DOHH2 (cell line): Measurements from ENCODE around the gene APOBEC4.

Experiments
- H3F3A ChIP-seq: fragments of 200-600 bp; sonication (generic), shearing (Covaris generic); 2 replicates; pipeline ENCODE4 v1.6.0; 2016; ENCODE audit warnings: antibody characterized with exemption, mild to moderate bottlenecking; ENCODE audit not compliant: control insufficient read depth, insufficient read depth
- H3K27ac ChIP-seq: fragments of 200-600 bp; sonication (generic); 2 replicates; pipeline ENCODE4 v1.5.1; 2014; ENCODE audit warnings: low read depth, mild to moderate bottlenecking, low read length, moderate library complexity
- H3K27me3 ChIP-seq: fragments of 200-600 bp; sonication (generic); 2 replicates; pipeline ENCODE4 v1.6.1; 2014; ENCODE audit warnings: mild to moderate bottlenecking, low read length, mixed read lengths; ENCODE audit not compliant: control insufficient read depth
- H3K36me3 ChIP-seq: fragments of 200-600 bp; sonication (generic); 2 replicates; pipeline ENCODE4 v1.6.1; 2014; ENCODE audit warnings: mild to moderate bottlenecking, low read length, moderate library complexity, mixed read lengths; ENCODE audit not compliant: control insufficient read depth
- H3K4me1 ChIP-seq: fragments of 200-600 bp; sonication (generic); 2 replicates; pipeline ENCODE4 v1.6.1; 2014; ENCODE audit warnings: mild to moderate bottlenecking, low read length, mixed read lengths; ENCODE audit not compliant: control insufficient read depth
- H3K4me2 ChIP-seq: fragments of 200-600 bp; sonication (generic); 2 replicates; pipeline ENCODE4 v1.6.0; 2014; ENCODE audit warnings: mild to moderate bottlenecking, low read length, moderate library complexity
- H3K4me3 ChIP-seq: fragments of 200-600 bp; sonication (generic); 2 replicates; pipeline ENCODE4 v1.5.1; 2014; ENCODE audit warnings: mild to moderate bottlenecking, low read length, mixed read lengths
- H3K79me2 ChIP-seq: fragments of 200-600 bp; sonication (generic); 2 replicates; pipeline ENCODE4 v1.6.1; 2014; ENCODE audit warnings: mild to moderate bottlenecking, low read length, mixed read lengths; ENCODE audit not compliant: control insufficient read depth
- H3K9me2 ChIP-seq: fragments of 200-600 bp; sonication (generic); replicated peaks from 2 replicates; pipeline ENCODE4 v1.6.1; 2014; ENCODE audit warnings: mild to moderate bottlenecking, low read length, mixed read lengths; ENCODE audit not compliant: control insufficient read depth
- H3K9me3 ChIP-seq: fragments of 200-600 bp; sonication (generic); 2 replicates; pipeline ENCODE4 v1.6.1; 2014; ENCODE audit warnings: antibody characterized with exemption, low read length, mixed read lengths; ENCODE audit not compliant: control insufficient read depth, insufficient read depth
- H4K20me1 ChIP-seq: fragments of 200-600 bp; sonication (generic); 2 replicates; pipeline ENCODE4 v1.6.0; 2014; ENCODE audit warnings: low read depth, mild to moderate bottlenecking, antibody characterized with exemption, low read length, moderate library complexity; ENCODE audit not compliant: control insufficient read depth, insufficient read depth
- CTCF ChIP-seq: fragments of 200-600 bp; sonication (generic); IDR thresholded peaks from one replicate; pipeline ENCODE4 v1.5.1; 2014; ENCODE audit warnings: antibody characterized with exemption, mild to moderate bottlenecking, low read depth, low read length; ENCODE audit not compliant: poor library complexity, severe bottlenecking
- EZH2phosphoT487 ChIP-seq: fragments of 200-600 bp; sonication (generic); IDR thresholded peaks from 2 replicates; pipeline ENCODE4 v1.6.1; 2017; ENCODE audit warnings: borderline replicate concordance, mild to moderate bottlenecking, antibody characterized with exemption, low read length, moderate library complexity, mixed read lengths

Gene APOBEC4, protein sequence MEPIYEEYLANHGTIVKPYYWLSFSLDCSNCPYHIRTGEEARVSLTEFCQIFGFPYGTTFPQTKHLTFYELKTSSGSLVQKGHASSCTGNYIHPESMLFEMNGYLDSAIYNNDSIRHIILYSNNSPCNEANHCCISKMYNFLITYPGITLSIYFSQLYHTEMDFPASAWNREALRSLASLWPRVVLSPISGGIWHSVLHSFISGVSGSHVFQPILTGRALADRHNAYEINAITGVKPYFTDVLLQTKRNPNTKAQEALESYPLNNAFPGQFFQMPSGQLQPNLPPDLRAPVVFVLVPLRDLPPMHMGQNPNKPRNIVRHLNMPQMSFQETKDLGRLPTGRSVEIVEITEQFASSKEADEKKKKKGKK

GRCh38 chr1:183652547-183653461 is at the start of gene APOBEC4:
TSS of gene APOBEC4 (minus strand) at chr1:183653316. CDS start at chr1:183648781, 4,535 bp downstream.
- Histone ChIP-seq H3K27ac (no peak within 1 kb of the TSS), H3F3A (no peaks in the 10 kb centered on the region), H3K9me3 (no peaks in the 10 kb centered on the region), H3K36me3 (no peaks in the 10 kb centered on the region), H4K20me1 (no peaks in the 10 kb centered on the region), H3K4me3 (no peak within 1 kb of the TSS), H3K9me2 (no peaks in the 10 kb centered on the region), H3K4me1 (peaks cover 13% of the 10 kb centered on the region), H3K27me3 (peaks cover 16% of the 10 kb centered on the region), H3K4me2 (no peak within 1 kb of the TSS), H3K79me2 (no peaks in the 10 kb centered on the region)
- TF ChIP-seq CTCF = no peak
- TF ChIP-seq EZH2phosphoT487 = no peak

DNA sequence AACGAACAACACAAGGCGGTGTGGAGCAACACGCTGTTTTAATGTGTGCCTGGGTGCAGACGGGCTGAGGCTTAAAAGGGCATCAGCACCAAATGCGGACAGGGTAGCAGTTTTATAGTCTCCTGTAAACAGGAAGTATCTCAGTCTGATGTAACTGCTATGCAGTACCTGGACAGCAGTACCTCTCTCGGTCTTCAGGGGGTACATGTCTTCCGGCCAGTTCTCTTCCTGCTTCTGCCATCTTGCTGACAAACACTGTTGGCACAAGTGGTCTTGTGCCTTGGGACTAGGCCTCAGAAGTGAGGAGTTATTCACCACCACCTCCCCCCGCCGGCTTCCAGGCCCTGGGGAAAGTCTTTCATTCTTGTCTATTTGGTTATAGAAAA is 49.7 kb upstream of the APOBEC4 start:
- H3K36me3 ChIP-seq = no peaks in the 10 kb centered on the region
- TF ChIP-seq EZH2phosphoT487 (no peak), CTCF (no peak)
- H3K9me3 ChIP-seq = no peaks in the 10 kb centered on the region
- H3K4me2 ChIP-seq = no peak overlapping the region
- no peak overlapping the region for H3K27ac ChIP-seq
- H3K9me2 ChIP-seq = no peaks in the 10 kb centered on the region
- H3K27me3 ChIP-seq = no peaks in the 10 kb centered on the region
- no peak overlapping the region for H3K4me3 ChIP-seq
- no peaks in the 10 kb centered on the region for H3F3A ChIP-seq
- H3K79me2 ChIP-seq = no peaks in the 10 kb centered on the region
- H4K20me1 ChIP-seq = no peaks in the 10 kb centered on the region
- H3K4me1 ChIP-seq = peaks cover 6% of the 10 kb centered on the region

GRCh38 chr1:183702087-183702812 is 49.1 kb upstream of the APOBEC4 start:
- no peaks in the 10 kb centered on the region for H3K36me3 ChIP-seq
- H3K4me1 ChIP-seq = peaks cover 6% of the 10 kb centered on the region
- no peaks in the 10 kb centered on the region for H3K9me2 ChIP-seq
- no peaks in the 10 kb centered on the region for H4K20me1 ChIP-seq
- H3K9me3 ChIP-seq = no peaks in the 10 kb centered on the region
- H3K4me2 ChIP-seq = no peak overlapping the region
- no peaks in the 10 kb centered on the region for H3K27me3 ChIP-seq
- TF ChIP-seq EZH2phosphoT487 (no peak), CTCF (no peak)
- H3K79me2 ChIP-seq = no peaks in the 10 kb centered on the region
- H3K27ac ChIP-seq = no peak overlapping the region
- no peak overlapping the region for H3K4me3 ChIP-seq
- H3F3A ChIP-seq = no peaks in the 10 kb centered on the region
